Right atrium auricular region (tissue), 2 donors: ENCODE results near the gene ASXL1. TPM values are rescaled to one million over a fixed set of nuclear protein-coding genes. Genes with fewer than 3 reads are reported as not detected.
"Not testable (repeated sequence)": the region's sequence is repeated elsewhere in the genome, so short reads cannot be mapped to it uniquely, and the experiment has no call there.

Experiments used
- DNase-seq: peaks from one replicate; pipeline ENCODE4 v3.0.0-alpha.2; 2019; ENCODE audit warnings: low spot score
- H3K27ac ChIP-seq, 2 donors: fragments of 200-600 bp; sonication (generic); 1 replicate in 1 of 2; 2 replicates in 1 of 2; pipeline ENCODE4 v1.5.1; 2016 to 2019
- H3K27me3 ChIP-seq, 2 donors: fragments of 200-600 bp; sonication (generic); one replicate each; pipeline versions ENCODE4 v1.5.1 to v1.6.0; 2017 to 2019
- H3K36me3 ChIP-seq: fragments of 200-600 bp; sonication (generic); one replicate; pipeline ENCODE4 v1.5.1; 2016
- H3K4me1 ChIP-seq, 2 donors: fragments of 200-600 bp; sonication (generic); one replicate each; pipeline versions ENCODE4 v1.5.1 to v1.6.0; 2017 to 2019
- H3K4me3 ChIP-seq, 2 donors: fragments of 200-600 bp; sonication (generic); 1 replicate in 1 of 2; 2 replicates in 1 of 2; pipeline ENCODE4 v1.5.1; 2017 to 2019; ENCODE audit warnings: mild to moderate bottlenecking in 1 of 2, moderate library complexity in 1 of 2
- H3K9me3 ChIP-seq, 2 donors: fragments of 200-600 bp; sonication (generic); one replicate each; pipeline ENCODE4 v1.5.1; 2019
- total RNA-seq, 2 donors: library from RNA; depleted of rRNA; stranded (reverse); fragments of >200 nt; gene quantifications; one replicate each; pipeline ENCODE4 v1.1.0, GENCODE V29; 2016
- TF ChIP-seq, protein P1 (sequence below), 2 donors: fragments of 200-600 bp; sonication (generic); IDR thresholded peaks; one replicate each; pipeline ENCODE4 v1.5.1; 2019; ENCODE audit warnings: antibody characterized with exemption in 2 of 2

Gene ASXL1
- total RNA-seq, 2 donors from 2014 or later: 15.9 to 30.5 TPM

DNA sequence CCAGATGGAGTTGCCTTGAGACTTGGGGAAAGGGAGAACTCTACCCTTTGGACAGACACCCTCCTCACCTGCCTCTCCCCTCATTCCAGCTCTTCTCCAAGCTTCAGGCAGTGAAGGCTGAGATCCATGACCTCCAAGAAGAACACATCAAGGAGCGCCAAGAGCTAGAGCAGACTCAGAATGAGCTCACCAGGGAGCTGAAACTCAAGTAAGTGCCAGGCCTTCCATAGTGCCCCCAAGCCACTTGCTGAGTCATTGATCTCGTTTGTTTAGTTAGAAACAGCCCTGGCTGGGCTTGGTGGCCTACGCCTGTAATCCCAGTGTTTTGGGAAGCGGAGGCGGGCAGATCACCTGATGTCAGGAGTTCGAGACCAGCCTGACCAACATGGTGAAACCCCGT lies 41.5 kb upstream of the ASXL1 start:
- Histone ChIP-seq H3K27ac (no peak overlapping the region), H3K4me1 (no peaks in the 10 kb centered on the region), H3K36me3 (peaks cover 22% of the 10 kb centered on the region), H3K9me3 (no peaks in the 10 kb centered on the region), H3K4me3 (no peak overlapping the region), H3K27me3 (no peaks in the 10 kb centered on the region)
- no peak for DNase-seq
- TF ChIP-seq, protein P1, sequence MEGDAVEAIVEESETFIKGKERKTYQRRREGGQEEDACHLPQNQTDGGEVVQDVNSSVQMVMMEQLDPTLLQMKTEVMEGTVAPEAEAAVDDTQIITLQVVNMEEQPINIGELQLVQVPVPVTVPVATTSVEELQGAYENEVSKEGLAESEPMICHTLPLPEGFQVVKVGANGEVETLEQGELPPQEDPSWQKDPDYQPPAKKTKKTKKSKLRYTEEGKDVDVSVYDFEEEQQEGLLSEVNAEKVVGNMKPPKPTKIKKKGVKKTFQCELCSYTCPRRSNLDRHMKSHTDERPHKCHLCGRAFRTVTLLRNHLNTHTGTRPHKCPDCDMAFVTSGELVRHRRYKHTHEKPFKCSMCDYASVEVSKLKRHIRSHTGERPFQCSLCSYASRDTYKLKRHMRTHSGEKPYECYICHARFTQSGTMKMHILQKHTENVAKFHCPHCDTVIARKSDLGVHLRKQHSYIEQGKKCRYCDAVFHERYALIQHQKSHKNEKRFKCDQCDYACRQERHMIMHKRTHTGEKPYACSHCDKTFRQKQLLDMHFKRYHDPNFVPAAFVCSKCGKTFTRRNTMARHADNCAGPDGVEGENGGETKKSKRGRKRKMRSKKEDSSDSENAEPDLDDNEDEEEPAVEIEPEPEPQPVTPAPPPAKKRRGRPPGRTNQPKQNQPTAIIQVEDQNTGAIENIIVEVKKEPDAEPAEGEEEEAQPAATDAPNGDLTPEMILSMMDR (IDR thresholded peaks at IDR 0.05): no peak

DNA sequence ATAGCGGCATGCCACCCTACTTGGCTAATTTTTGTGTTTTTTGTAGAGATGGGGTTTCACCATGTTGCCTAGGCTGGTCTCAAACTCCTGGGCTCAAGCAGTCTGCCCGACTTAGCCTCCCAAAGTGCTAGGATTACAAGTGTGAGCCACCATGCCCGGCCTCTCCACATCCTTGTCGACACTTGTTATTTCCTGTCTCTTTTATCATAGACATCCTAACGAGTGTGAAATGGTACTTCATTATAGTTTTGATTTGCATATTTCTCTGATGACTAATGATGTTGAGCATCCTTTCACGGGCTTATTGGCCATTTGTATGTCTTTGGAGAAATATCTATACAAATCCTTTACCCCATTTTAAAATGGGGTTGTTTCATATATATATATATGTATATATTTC lies 39.0 kb upstream of the ASXL1 start:
- Histone ChIP-seq H3K4me3 (no peak overlapping the region), H3K27me3 (no peaks in the 10 kb centered on the region), H3K9me3 (no peaks in the 10 kb centered on the region), H3K36me3 (peaks cover 22% of the 10 kb centered on the region), H3K27ac (no peak overlapping the region), H3K4me1 (no peaks in the 10 kb centered on the region)
- no peak for DNase-seq
- TF ChIP-seq, protein P1 (IDR thresholded peaks at IDR 0.05): no peak

DNA sequence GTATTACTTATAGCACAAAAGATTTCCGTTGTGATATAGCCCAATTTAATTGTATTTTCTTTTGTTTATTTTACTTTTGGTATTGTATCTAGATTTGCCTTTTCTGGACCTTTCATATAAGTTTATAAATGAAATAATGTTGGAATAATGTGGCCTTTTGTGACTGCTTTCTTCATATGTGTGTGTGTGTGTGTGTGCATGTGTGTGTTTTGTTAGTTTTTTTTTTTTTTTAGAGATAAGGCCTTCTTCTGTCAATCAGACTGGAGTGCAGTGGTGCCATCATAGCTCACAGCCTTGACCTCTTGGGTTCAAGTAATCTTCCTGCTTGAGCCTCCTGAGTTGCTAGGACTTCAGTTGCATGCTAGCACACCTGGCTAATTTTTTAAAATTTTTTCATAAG lies 37.8 kb upstream of the ASXL1 start:
- TF ChIP-seq, protein P1 (IDR thresholded peaks at IDR 0.05): no peak
- no peak for DNase-seq
- Histone ChIP-seq H3K4me1 (no peaks in the 10 kb centered on the region), H3K4me3 (no peak overlapping the region), H3K36me3 (peaks cover 22% of the 10 kb centered on the region), H3K27me3 (no peaks in the 10 kb centered on the region), H3K27ac (no peak overlapping the region), H3K9me3 (no peaks in the 10 kb centered on the region)

DNA sequence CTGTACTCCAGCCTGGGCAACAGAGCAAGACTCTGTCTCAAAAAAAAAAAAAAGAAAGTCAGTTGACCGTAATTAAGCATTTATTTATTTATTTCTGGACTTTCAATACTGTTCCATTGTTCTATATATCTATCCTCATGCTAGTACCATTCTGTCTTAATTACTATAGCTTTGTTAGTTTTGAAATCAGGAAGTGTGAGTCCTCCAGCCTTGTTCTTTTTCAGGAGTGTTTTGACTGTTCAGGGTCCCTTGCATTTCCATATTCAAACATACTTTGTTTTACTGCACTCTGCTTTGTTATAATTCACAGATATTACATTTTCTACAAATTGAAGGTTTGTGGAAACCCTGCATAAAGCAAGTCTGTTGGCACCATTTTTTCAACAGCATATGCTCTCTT lies 36.7 kb upstream of the ASXL1 start:
- TF ChIP-seq, protein P1 (IDR thresholded peaks at IDR 0.05): no peak
- no peaks in the 10 kb centered on the region for H3K27me3 ChIP-seq
- peaks cover 20% of the 10 kb centered on the region for H3K36me3 ChIP-seq
- no peak for DNase-seq
- H3K4me3 ChIP-seq: no peak overlapping the region
- H3K9me3 ChIP-seq: no peaks in the 10 kb centered on the region
- H3K4me1 ChIP-seq: no peaks in the 10 kb centered on the region
- no peak overlapping the region for H3K27ac ChIP-seq

DNA sequence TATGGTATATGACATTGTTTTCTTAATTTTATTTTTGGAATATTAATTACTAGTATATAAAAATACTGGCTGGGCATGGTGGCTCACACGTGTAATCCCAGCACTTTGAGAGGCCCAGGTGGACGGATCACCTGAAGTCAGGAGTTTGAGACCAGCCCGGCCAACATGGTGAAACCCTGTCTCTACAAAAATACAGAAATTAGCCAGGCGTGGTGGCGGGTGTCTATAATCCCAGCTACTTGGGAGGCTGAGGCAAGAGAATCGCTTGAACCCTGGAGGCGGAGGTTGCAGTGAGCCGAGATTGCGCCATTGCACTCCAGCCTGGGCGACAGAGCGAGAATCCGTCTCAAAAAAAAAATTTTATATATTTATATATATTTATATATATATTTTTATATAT lies 35.9 kb upstream of the ASXL1 start:
- DNase-seq, H3K4me1 ChIP-seq, H3K9me3 ChIP-seq, H3K27ac ChIP-seq, H3K27me3 ChIP-seq, H3K4me3 ChIP-seq: not testable (repeated sequence)
- H3K36me3 ChIP-seq: peaks cover 12% of the 10 kb centered on the region

DNA sequence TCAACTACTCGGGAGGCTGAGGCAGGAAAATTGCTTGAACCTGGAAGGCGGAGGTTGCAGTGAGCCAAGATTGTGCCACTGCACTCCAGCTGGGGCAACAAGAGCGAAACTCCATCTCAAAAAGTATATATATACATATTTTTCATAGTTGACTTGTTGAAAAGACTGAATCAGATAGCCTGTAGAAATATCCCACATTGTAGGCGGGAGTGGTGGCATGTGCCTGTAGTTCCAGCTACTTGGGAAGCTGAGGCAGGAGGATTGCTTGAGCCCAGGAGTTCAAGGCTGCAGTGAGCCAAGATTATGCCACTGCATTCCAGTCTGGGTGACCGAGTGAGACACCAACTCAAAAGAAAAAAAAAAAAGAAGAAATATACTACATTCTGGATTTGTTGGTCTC lies 34.4 kb upstream of the ASXL1 start:
- H3K4me3 ChIP-seq, H3K9me3 ChIP-seq, H3K27ac ChIP-seq, DNase-seq, H3K4me1 ChIP-seq, H3K27me3 ChIP-seq: not testable (repeated sequence)
- H3K36me3 ChIP-seq: peaks cover 13% of the 10 kb centered on the region

DNA sequence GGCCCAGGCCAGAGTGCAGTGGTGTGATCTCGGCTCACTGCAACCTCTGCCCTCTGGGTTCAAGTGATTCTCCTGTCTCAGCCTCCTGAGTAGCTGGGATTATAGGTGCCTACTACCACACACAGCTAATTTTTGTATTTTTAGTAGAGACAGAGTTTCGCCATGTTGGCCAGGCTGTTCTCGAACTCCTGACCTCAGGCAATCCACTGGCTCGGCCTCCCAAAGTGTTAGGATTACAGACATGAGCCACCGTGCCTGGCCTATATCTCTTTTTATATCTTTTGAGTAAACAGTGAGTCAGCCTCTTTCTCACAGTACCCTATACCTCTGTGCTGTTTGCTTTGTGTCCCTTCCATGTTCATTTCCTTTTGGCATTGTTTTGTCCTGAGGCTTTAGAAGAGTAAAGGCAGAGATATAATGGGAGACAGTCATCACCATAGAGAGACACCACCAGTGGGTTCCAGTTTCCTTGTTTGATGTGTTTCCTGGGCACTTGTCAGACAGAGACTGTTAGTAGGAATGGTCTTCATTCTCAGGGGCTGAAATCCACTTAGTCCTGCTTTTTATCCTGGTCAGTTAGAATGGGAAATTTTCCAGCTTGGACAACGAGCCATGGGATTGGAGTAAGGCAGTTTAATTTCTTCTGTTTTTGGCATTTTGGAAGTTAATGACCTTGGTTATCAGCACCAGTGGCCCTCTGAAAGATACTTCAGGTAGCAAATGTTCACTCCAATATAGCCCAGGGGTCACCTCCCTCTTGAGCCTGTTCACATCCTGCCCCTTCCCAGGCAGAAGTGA lies 32.2 kb upstream of the ASXL1 start:
- Histone ChIP-seq H3K27me3 (no peaks in the 10 kb centered on the region), H3K27ac (peak overlapping the region in 1 of 2 donors; percentile 42), H3K9me3 (no peaks in the 10 kb centered on the region), H3K4me3 (no peak overlapping the region), H3K36me3 (peaks cover 10% of the 10 kb centered on the region), H3K4me1 (peaks cover 0 to 3% of the 10 kb centered on the region in 2 donors)
- no peak for DNase-seq
- TF ChIP-seq, protein P1 (IDR thresholded peaks at IDR 0.05): no peak
